ENCODE results near the gene KLF7. TPM values are rescaled to one million over a fixed set of nuclear protein-coding genes. Genes with fewer than 3 reads are reported as not detected.

The KLF7 gene
- total RNA-seq, 2 experiments from 2014 or later: 4.7 to 6.8 TPM

DNA sequence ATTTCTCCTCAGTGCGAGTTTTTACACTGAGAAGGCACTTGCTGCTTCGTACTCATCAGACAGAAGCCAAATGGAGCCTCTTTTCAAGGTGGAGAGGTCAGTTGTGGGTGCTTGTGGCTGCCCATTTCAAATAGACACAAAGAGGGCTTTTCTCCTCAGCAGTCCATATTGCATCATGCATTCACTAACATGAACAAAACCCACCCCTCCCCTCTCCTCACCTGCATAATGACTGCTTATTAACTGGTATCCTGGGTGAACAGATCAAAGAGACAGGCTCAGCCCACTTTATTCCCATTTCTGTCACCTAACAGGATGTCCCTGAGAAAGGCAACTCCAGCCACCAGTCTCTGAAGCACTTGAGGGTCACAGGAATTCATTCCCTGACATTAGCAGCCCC is 28.9 kb downstream of the KLF7 start:
- Mint-ChIP-seq H3K36me3 (no peaks in the 10 kb centered on the region), H3K4me1 (peaks cover 6% of the 10 kb centered on the region), H3K27me3 (peaks cover 7% of the 10 kb centered on the region), H3K9me3 (ENCODE audit: low read depth) (no peaks in the 10 kb centered on the region), H3K27ac (no peak overlapping the region), H3K4me3 (no peak overlapping the region)
- ATAC-seq (no peak), DNase-seq (no peak)
- CTCF ChIA-PET: no interaction called here

DNA sequence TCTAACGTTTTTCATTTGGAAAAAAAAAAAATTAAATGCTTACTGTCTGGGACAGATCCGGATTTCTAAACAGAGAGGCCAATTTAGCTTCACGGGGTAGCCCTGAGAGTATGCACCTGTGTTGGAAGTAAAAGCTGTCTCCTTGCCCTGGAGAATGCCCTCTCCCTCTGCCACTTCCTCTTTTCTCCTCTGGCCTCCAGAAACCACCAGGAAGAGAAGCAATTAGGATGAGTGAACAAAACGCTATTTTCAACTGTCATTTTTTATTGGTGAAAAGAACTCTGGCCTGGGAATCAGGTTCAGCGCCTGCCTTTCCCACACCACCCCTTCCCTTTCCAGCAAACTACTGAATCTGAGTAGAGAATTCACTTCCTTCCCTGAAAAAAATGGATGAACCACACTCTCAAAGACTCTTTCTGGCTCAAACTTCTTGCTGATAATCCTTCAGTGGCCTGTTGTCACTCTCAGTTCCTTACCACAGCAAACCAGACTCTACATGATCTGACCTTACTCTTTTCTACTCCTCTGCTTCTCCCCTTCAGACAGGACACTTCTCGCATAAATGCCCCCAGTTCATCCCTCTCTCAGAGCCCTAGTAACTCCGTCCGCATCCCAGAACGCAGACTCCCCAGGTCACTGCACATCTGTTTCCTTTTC is 29.8 kb downstream of the KLF7 start:
- no peak for ATAC-seq
- DNase-seq: no peak
- no peaks in the 10 kb centered on the region for H3K9me3 Mint-ChIP-seq (ENCODE audit: low read depth)
- peaks cover 5% of the 10 kb centered on the region for H3K27me3 Mint-ChIP-seq
- H3K4me3 Mint-ChIP-seq: no peak overlapping the region
- H3K4me1 Mint-ChIP-seq: peaks cover 2% of the 10 kb centered on the region
- CTCF ChIA-PET: no interaction called here
- H3K36me3 Mint-ChIP-seq: no peaks in the 10 kb centered on the region
- H3K27ac Mint-ChIP-seq: no peak overlapping the region

DNA sequence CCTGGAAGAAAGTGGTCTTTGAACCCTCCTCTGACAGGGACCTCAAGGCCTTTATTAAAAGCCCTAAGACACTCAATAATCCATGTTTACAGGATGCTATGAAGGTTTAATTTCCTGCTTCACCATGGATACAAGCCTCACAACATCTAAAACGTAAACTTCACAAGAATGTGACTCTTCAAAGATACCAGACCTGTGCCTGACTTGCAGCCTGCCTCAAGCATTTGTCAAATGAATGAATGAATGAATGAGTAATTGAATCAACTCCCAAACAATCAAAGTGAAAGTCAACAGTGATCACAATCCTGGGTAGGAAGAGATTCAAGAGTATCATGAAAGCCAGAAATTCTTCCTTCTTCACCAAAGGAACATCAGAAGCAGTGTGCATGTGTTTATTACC is 30.4 kb downstream of the KLF7 start:
- Mint-ChIP-seq H3K27me3 (peaks cover 1% of the 10 kb centered on the region), H3K9me3 (ENCODE audit: low read depth) (no peaks in the 10 kb centered on the region), H3K36me3 (no peaks in the 10 kb centered on the region), H3K4me3 (no peak overlapping the region), H3K27ac (no peak overlapping the region), H3K4me1 (peaks cover 2% of the 10 kb centered on the region)
- no peak for ATAC-seq
- DNase-seq: no peak
- CTCF ChIA-PET: no interaction called here

DNA sequence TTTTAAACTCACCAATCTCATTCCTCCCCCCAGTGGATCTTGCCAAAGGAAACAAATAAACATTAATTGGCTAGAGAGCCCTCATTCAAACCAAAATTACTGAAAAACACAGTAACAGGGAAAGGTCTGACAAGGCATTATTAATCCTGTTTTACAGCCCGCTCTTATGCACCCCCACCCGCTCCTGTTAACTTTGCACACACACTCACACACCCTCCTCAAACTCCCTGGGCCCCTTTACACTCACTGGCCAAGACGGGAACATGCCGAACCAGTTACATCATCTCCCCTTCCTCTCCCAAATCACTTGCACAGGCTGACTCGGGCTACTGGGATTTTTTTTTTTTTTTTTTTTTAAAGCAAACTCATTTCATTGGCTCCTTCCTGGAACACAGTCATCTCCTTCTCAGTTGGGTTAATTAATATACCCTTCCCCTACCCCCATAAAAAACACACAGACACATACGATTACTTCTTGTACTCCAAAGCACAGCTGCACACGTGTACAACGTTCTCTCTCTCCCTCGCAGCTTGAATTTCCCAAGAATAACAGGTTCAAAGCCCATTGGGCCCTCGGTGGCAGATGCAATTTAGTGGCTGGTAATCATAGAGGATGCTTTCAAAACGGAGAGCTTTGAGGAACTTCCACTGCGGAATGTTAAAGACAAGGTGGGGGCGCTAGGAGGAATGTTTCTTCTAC is 31.8 kb downstream of the KLF7 start:
- peaks cover 2% of the 10 kb centered on the region for H3K4me1 Mint-ChIP-seq
- no peak overlapping the region for H3K4me3 Mint-ChIP-seq
- CTCF ChIA-PET: interaction anchor here (0.9 kb wide), 1 partner anchor 11 kb away, joined by 3 read pairs; no protein-coding TSS in a partner anchor
- H3K9me3 Mint-ChIP-seq (ENCODE audit: low read depth): no peaks in the 10 kb centered on the region
- no peaks in the 10 kb centered on the region for H3K36me3 Mint-ChIP-seq
- H3K27me3 Mint-ChIP-seq: peaks cover 3% of the 10 kb centered on the region
- no peak overlapping the region for H3K27ac Mint-ChIP-seq
- ATAC-seq: no peak
- no peak for DNase-seq

DNA sequence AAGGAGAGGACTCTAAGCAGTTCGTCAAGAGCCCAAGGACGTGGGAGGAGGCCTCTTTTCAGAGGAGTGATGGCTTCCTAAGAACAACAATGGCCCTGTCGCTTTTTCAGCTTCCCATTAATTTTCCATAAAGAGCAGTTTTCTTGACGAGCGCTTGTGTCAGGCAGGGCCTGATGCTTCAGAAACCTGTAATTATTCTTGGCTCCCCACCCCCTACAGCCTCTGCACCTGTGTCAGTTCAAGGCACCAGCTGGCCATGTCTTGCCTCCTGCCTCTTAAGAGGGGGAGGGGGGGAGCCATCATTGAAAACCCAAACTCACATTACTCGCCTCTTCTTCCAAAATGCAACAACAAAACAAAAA is 32.3 kb downstream of the KLF7 start:
- peaks cover 2% of the 10 kb centered on the region for H3K4me1 Mint-ChIP-seq

DNA sequence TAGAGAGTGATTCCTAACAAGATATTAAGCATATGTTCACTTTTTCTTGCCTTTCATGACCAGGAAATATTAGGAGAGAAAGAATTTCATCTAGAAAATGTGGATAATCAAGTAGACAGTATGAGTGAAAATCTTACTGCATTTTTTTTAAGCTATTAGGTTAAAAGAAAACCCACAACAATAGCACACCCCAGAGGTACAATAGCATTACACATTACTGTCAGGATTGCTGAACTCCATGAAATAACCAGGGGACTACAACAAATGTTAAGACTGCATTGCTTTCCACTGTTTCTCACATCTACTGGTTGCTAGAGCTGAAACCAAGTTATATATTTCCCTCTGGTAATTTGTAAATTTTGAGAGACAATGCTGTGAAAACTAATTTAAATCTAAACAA is 33.7 kb downstream of the KLF7 start:
- CTCF ChIA-PET: no interaction called here
- no peaks in the 10 kb centered on the region for H3K9me3 Mint-ChIP-seq (ENCODE audit: low read depth)
- H3K27me3 Mint-ChIP-seq: peaks cover 3% of the 10 kb centered on the region
- peaks cover 2% of the 10 kb centered on the region for H3K4me1 Mint-ChIP-seq
- no peak for ATAC-seq
- no peak for DNase-seq
- H3K36me3 Mint-ChIP-seq: peaks cover 2% of the 10 kb centered on the region
- no peak overlapping the region for H3K4me3 Mint-ChIP-seq
- H3K27ac Mint-ChIP-seq: no peak overlapping the region

More for the DNA sequence above, 32.3 kb downstream of the KLF7 start:
- no peak overlapping the region for H3K4me3 Mint-ChIP-seq
- DNase-seq (no peak), ATAC-seq (no peak)
- H3K36me3 Mint-ChIP-seq: no peaks in the 10 kb centered on the region
- peaks cover 3% of the 10 kb centered on the region for H3K27me3 Mint-ChIP-seq
- CTCF ChIA-PET: no interaction called here
- no peaks in the 10 kb centered on the region for H3K9me3 Mint-ChIP-seq (ENCODE audit: low read depth)
- H3K27ac Mint-ChIP-seq: no peak overlapping the region

DNA sequence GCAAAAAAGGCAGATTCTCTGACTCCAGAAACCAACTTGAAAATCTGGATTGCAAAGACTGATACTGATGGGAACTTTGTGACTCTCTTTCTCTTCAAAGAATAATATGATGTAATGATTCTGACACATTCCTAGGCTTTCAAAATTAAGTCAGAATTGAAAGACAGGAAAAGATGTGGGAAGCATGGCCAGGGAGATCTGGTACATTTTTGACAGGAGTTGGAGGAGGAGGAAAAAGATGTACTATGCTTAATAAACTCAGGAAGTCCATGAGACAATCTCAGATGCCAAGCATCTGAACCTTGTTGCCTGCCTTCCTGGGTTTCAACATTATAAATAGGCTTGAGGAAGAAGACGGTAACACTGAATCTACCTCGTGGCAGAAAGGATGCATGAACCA is 34.2 kb downstream of the KLF7 start:
- CTCF ChIA-PET: no interaction called here
- DNase-seq: no peak

DNA sequence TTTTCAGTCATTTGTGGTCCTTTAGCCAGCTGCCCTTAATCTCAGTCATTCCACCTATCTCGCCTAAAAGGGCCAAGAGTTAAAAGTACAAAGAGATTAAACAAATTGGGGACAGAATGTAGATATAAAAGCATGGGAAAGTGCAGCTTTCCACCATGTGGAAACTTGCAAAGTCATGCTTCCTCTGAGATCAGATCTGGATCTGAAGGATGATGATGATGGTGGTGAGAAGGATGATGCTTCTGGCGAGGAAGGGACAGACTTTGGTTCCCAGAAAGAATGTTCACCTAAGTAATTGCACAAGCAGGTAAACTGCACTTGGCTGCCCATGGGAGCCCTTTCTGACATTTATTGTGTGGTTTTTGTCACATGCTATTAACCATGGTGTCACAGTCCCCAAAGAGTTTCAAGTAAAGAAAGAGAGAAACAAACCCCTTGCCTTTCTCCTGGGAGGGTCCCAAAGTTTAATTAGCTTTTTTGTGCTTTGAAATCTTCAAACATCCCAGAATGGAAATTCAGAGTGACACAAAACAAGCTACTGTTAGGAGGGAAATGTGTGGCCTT is 34.7 kb downstream of the KLF7 start:
- no peak for DNase-seq
- no peaks in the 10 kb centered on the region for H3K9me3 Mint-ChIP-seq (ENCODE audit: low read depth)
- H3K36me3 Mint-ChIP-seq: peaks cover 3% of the 10 kb centered on the region
- H3K27ac Mint-ChIP-seq: no peak overlapping the region
- no peak for ATAC-seq
- CTCF ChIA-PET: no interaction called here
- H3K4me1 Mint-ChIP-seq: no peaks in the 10 kb centered on the region
- peaks cover 5% of the 10 kb centered on the region for H3K27me3 Mint-ChIP-seq
- H3K4me3 Mint-ChIP-seq: no peak overlapping the region

More for the DNA sequence above, 34.2 kb downstream of the KLF7 start:
- H3K36me3 Mint-ChIP-seq: peaks cover 3% of the 10 kb centered on the region
- ATAC-seq: no peak
- H3K27me3 Mint-ChIP-seq: peaks cover 3% of the 10 kb centered on the region
- H3K4me3 Mint-ChIP-seq: no peak overlapping the region
- H3K9me3 Mint-ChIP-seq (ENCODE audit: low read depth): no peaks in the 10 kb centered on the region
- peaks cover 2% of the 10 kb centered on the region for H3K4me1 Mint-ChIP-seq
- no peak overlapping the region for H3K27ac Mint-ChIP-seq

DNA sequence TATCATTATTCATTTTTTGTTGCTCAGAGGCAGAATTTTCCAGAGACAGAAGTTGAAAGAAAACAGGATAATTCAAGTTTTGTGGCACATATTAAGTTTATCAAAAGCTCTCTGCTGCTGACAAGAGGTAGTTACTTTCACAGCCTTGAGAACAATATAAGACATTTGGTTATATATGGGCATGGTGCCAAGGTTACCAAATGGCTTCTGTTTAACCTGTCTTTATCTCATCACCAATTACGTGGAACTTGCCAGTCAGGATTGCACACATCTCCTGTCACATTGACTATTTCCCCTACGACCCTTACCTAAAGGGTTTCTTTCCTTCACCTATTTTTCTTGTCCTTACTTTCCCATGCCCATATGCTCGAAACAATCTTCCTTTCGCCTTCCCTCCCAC is 35.9 kb downstream of the KLF7 start:
- H3K27me3 Mint-ChIP-seq: peaks cover 5% of the 10 kb centered on the region

DNA sequence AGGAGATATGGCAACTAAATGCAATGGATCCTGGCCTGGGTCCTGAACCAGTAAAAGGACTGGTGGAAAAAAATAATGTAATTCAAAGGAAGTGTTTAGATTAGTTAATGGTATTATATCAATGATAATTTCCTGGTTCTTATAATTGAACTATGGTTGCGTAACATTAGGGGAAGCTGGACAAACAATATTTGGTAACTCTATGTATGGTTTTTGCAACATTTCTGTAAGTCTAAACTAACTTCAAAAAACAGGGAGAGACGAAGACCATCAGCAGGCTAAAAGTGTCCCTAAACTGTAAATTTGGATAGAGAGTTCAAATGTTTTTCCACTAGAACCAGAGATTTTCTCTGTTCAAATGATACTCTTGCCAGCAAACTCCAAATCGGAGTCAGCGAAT is 36.9 kb downstream of the KLF7 start:
- DNase-seq: no peak
- CTCF ChIA-PET: no interaction called here
- no peak for ATAC-seq
- Mint-ChIP-seq H3K4me3 (no peak overlapping the region), H3K27ac (no peak overlapping the region), H3K4me1 (no peaks in the 10 kb centered on the region), H3K9me3 (ENCODE audit: low read depth) (no peaks in the 10 kb centered on the region), H3K27me3 (peaks cover 5% of the 10 kb centered on the region), H3K36me3 (peaks cover 4% of the 10 kb centered on the region)

More for the DNA sequence above, 35.9 kb downstream of the KLF7 start:
- DNase-seq (no peak), ATAC-seq (no peak)
- Mint-ChIP-seq H3K36me3 (peaks cover 3% of the 10 kb centered on the region), H3K4me3 (no peak overlapping the region), H3K4me1 (no peaks in the 10 kb centered on the region), H3K27ac (no peak overlapping the region), H3K9me3 (ENCODE audit: low read depth) (no peaks in the 10 kb centered on the region)
- CTCF ChIA-PET: no interaction called here

DNA sequence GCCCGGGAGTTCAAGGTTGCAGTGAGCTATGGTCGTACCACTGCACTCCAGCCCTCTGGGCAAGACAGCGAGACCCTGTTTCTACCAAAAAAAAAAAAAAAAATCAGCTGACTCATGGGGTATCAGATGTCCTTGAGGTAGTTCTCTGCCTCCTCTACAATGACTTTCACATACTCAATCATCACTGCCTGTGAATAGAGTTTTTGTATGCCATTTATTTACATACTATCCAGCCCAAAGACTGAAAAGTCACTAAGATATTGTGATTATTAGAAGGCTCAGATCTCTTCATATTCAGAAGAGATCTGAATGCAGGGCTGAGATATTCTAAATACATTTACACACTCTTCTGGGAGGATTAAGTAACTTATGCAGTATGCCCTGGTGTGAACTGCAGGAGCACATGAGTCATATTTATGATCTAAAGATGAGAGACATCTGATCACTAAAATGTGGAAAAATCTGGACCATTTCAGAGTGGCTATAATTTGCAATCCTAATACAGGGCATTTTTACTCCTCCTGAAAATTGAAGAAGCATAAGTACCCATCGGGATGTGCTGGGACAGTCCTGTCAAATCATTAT is 38.9 kb downstream of the KLF7 start:
- CTCF ChIA-PET: no interaction called here
- H3K27ac Mint-ChIP-seq: no peak overlapping the region
- H3K4me1 Mint-ChIP-seq: no peaks in the 10 kb centered on the region
- H3K9me3 Mint-ChIP-seq (ENCODE audit: low read depth): no peaks in the 10 kb centered on the region
- H3K4me3 Mint-ChIP-seq: no peak overlapping the region
- peaks cover 5% of the 10 kb centered on the region for H3K27me3 Mint-ChIP-seq
- ATAC-seq (no peak), DNase-seq (no peak)
- H3K36me3 Mint-ChIP-seq: peaks cover 4% of the 10 kb centered on the region

DNA sequence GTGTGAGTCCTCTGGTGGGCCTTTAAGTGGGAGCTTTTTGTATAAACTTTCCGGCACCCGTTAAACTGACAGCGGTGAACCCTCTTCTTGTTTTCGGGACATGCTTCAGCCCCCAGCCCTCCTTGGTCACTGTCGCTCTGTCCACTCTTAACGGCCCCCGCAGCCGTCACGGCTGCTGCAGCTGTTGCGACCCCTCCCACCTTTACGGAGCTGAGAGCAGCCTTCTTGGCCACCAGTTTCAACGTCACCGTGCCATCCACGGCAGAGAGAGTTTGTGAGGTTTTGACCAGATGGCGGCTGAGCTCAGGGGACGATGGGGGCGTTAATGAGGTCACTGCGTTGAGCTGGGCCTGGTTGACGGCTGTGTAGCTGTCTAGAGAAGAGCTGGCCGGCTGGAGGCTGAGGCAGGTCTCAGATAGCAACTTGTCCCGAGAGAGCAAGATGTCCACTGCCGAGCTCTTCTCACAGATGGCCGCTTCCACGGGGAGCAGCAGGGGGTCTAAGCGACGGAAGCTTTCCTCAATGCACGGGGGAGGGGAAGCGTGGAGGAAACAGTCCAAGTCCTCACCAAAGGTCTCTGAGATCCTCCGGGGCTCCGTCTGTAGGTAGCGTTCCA is 41.9 kb downstream of the KLF7 start:
- Mint-ChIP-seq H3K27ac (no peak overlapping the region), H3K4me3 (no peak overlapping the region), H3K9me3 (ENCODE audit: low read depth) (no peaks in the 10 kb centered on the region), H3K4me1 (no peaks in the 10 kb centered on the region), H3K27me3 (peaks cover 2% of the 10 kb centered on the region), H3K36me3 (peaks cover 4% of the 10 kb centered on the region)
- ATAC-seq: no peak
- DNase-seq: no peak
- CTCF ChIA-PET: no interaction called here

DNA sequence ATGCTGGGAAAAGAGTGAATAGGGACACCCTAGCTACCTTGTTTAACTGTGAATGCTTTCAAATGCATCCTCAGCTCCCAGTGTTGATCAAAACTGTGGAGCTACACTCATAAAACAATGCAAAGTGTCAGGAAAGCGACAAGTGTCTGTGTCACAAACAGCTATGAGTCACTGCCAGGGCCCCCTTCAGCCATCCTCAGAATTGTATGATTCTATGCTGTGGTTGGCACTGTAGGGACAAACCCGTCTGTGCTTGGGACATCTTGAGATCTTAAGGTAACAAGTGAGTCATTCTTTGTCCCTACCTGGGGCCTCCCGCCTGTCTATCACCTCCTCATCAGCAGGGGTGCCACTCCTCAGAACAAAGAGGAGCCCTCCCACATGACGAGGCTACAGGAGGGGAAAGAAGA is 42.4 kb downstream of the KLF7 start:
- H3K4me3 Mint-ChIP-seq: no peak overlapping the region
- H3K9me3 Mint-ChIP-seq (ENCODE audit: low read depth): no peaks in the 10 kb centered on the region
- ATAC-seq (peak; percentile 27), DNase-seq (no peak)
- H3K27me3 Mint-ChIP-seq: peaks cover 2% of the 10 kb centered on the region
- peaks cover 4% of the 10 kb centered on the region for H3K36me3 Mint-ChIP-seq
- H3K4me1 Mint-ChIP-seq: no peaks in the 10 kb centered on the region
- CTCF ChIA-PET: no interaction called here
- H3K27ac Mint-ChIP-seq: no peak overlapping the region

Data from activated CD8-positive, alpha-beta memory T cell treated with anti-CD3 and anti-CD28 coated beads, Interleukin-2, amount 10 ng/mL, durations not matched to agents 7 days and 5 days (primary cell).